GM12864 (cell line): ENCODE measurements around the gene KIAA0319L.

ENCODE experiments used
- DNase-seq: peaks from one replicate; pipeline ENCODE4 v3.0.0-alpha.2; 2011; ENCODE audit warnings: low read depth
- H3K4me3 ChIP-seq: 2 replicates; pipeline ENCODE4 v1.5.1; 2011; ENCODE audit warnings: mild to moderate bottlenecking, low read depth, low read length, control low read depth
- TF ChIP-seq, protein P1 (sequence below): IDR thresholded peaks from 2 replicates; pipeline ENCODE4 v1.5.1; 2011; ENCODE audit warnings: low read depth, mild to moderate bottlenecking, moderate library complexity, low read length, control low read depth, inconsistent platforms; ENCODE audit errors: missing control alignments

KIAA0319L gene

DNA sequence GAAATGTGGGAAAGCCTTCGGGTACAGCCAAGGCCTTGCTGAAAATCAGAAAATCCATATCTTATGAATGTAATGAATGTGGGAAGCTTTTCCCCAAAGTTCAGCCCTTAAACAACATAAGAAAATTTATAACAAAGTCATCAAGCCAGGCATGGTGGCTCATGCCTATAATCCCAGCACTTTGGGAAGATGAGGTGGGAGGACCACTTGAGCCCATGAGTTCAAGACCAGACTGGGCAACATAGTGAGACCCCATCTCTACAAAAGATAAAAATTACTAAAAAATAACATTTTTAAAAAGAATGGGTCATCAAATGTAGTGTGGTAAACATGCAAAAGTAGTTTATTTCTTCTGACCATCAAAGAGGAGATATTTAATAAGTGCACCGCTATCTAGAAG, 45.9 kb downstream of the KIAA0319L start:
- TF ChIP-seq, protein P1, sequence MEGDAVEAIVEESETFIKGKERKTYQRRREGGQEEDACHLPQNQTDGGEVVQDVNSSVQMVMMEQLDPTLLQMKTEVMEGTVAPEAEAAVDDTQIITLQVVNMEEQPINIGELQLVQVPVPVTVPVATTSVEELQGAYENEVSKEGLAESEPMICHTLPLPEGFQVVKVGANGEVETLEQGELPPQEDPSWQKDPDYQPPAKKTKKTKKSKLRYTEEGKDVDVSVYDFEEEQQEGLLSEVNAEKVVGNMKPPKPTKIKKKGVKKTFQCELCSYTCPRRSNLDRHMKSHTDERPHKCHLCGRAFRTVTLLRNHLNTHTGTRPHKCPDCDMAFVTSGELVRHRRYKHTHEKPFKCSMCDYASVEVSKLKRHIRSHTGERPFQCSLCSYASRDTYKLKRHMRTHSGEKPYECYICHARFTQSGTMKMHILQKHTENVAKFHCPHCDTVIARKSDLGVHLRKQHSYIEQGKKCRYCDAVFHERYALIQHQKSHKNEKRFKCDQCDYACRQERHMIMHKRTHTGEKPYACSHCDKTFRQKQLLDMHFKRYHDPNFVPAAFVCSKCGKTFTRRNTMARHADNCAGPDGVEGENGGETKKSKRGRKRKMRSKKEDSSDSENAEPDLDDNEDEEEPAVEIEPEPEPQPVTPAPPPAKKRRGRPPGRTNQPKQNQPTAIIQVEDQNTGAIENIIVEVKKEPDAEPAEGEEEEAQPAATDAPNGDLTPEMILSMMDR, result no peak
- no peak overlapping the region for H3K4me3 ChIP-seq
- DNase-seq, result no peak

DNA sequence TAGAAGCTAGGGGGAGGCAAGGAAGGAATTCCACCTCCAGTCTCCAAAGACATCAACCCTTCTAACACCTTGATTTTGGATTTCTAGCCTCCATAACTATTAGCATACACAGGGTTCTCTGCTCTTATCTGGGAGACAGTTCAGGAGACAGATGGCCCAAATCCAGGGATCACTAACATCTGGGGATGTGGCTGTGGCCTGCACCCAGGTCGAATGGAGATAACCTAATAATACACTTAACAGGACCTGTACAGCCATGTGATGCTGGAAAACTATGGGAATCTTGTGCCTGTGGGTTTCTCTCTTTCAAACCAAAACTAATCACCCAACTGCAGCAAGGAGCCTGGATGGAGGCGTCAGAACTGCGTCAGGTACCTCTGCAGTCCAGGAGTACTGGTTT, 47.6 kb downstream of the KIAA0319L start:
- TF ChIP-seq, protein P1, result no peak
- H3K4me3 ChIP-seq, result no peak overlapping the region
- DNase-seq, result no peak

DNA sequence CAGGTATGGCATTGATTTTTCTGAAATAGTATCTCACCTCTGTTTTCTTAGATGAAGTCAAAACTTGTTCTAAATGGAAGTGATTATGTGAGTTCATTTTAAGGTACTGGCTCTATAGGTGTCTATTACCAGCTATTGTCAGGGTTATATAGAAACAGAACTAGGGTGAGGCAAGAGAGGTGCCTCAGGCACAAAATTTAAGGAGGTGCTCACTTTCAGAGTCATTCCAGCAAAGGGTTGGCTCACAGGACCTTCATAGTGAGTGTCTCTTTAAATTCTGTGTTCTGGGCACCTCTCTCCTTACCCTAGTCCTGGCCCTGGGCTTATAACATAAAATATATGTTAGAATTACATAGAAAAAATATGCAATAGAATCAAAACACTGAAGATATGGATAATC, 49.3 kb downstream of the KIAA0319L start:
- no peak overlapping the region for H3K4me3 ChIP-seq
- TF ChIP-seq, protein P1, result no peak
- DNase-seq, result no peak

DNA sequence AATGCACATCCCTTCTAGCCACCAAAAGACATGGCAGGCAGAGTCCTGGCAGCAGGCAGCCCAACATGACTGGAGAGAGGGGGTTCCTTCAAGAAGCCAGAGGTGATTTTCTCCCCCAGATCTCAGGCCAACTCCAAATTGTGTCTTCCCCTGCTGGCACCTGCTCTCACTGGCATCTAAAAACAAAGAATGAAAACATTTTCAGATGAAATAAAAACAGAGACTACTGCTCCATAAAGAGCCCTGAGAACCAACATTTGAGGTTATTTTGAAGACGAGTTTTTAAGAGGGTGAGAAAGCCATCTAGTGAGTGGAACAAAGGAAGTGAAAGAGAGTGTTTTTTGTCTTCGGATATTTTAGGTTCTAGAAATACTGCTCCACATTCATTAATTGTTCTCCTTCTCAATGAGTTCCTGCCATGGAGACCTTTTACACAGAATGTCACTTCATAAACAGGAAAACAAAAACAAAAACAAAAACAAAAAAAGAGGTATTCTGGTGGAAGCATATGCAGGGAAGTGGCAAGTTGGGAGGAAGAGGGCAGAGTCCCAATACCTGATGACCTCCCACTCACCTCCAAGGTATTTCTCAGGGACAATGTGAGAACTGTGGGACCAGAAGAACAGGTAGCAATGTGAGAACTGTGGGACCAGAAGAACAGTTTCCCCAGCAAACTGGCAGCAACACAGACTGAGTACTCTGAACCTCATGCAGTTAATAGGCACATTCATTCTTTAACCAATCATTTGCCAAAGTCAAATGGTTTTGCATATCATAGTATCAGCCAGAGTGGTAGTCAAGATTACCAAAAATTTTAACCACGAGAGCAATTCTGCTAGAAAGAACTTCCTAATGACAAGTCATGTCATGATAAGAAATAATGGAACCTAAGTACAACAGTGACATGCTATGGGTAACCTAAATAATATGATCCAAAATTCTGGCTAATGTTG, 50.0 kb downstream of the KIAA0319L start:
- DNase-seq, result no peak
- H3K4me3 ChIP-seq, result peak overlapping the region; percentile 6; the same call in 1 of the 2 replicates

DNA sequence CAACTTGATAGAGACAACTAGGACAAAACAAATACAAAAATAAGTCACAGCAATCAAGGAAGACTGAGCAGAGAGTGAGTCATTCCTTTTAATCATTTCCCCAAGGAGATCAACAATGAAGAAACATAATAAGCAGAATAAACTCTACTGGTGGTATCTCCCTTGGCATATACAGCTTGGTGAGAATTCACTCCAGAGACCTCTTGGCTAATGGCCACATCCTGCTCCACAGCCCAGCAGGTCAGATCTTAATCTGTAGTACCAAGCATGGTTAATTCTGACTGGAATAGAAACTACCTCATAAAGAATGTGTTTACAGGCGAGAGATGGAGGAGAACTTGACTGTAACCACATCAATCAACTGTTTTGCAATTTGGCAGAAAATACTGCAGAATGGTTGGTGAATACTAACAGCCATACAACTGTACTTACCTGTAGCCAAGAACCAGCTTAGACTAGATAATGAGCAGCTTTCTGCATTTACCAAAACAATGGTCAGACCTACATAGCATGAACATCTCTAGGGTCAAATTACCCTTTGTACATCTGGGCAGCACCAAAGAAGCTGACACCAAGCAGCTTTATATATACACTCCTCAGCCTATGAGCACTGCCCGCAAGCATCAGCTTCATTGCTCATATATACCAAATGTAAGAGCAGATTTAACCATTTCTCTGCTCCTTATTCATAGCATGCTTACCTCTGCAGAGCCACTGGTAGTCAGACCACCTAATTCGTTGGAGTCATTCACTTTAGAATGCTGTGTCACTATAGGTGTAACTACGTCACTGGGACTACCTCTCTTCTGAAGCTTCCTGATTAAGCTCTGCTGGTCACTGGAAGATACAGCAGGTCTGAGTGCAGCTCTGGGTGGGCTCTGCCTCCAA, 51.0 kb downstream of the KIAA0319L start:
- no peak overlapping the region for H3K4me3 ChIP-seq
- TF ChIP-seq, protein P1, result peak; percentile 12
- peak; percentile 36 for DNase-seq

More for the DNA sequence above, 50.0 kb downstream of the KIAA0319L start:
- TF ChIP-seq, protein P1, result no peak

DNA sequence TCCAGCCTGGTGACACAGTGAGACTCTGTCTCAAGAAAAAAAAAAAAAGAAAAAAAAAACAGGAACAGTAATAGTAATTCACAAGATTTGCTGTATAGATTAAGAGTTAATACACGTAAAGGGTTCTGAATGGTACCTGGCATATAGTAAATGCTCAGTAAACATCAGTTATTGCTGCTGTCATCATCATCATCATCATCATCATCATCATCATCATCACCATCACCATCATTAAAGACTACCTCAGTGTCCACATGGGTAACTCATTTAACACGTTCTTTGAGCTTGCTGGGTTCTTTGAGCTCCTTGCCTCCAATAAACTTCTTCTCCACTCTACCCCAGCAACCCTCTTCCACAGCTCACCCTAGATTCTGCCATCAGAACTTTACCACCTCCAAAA, 55.0 kb downstream of the KIAA0319L start:
- no peak for DNase-seq
- TF ChIP-seq, protein P1, result no peak
- no peak overlapping the region for H3K4me3 ChIP-seq
